Activated CD8-positive, alpha-beta T cell treated with anti-CD3 and anti-CD28 coated beads for 36 hours (primary cell): ENCODE results near the gene DOLPP1. TPM values are rescaled to one million over a fixed set of nuclear protein-coding genes. Genes with fewer than 3 reads are reported as not detected.
A peak's percentile ranks its signal among the peaks of the same experiment; 100 is the strongest.

Source experiments
- ATAC-seq: fragments of 200-7000 bp; cut with Tn5 transposase; one replicate; pipeline ENCODE4 v1.10.0; 2021; ENCODE audit warnings: mild to moderate bottlenecking, moderate library complexity
- CTCF ChIA-PET: fragments of 350-600 bp; sonication (Branson Sonifier 250); formaldehyde crosslinking; loops from one replicate; lab custom pipeline; 2021; ENCODE audit warnings: antibody characterized with exemption; lab: Charles Lee
- POLR2A ChIA-PET: fragments of 350-600 bp; sonication (Branson Sonifier 250); formaldehyde crosslinking; loops from one replicate; lab custom pipeline; 2021; ENCODE audit warnings: antibody characterized with exemption; lab: Charles Lee
- DNase-seq: peaks from one replicate; pipeline ENCODE4 v3.0.0-alpha.2; 2020
- H3K27ac Mint-ChIP-seq: one replicate; pipeline ENCODE4 v1.8.0; 2021; ENCODE audit warnings: mild to moderate bottlenecking, mixed read lengths
- H3K27me3 Mint-ChIP-seq: one replicate; pipeline ENCODE4 v1.8.0; 2021; ENCODE audit warnings: mixed read lengths
- H3K36me3 Mint-ChIP-seq: one replicate; pipeline ENCODE4 v1.8.0; 2021; ENCODE audit warnings: low read depth, mixed read lengths
- H3K4me1 Mint-ChIP-seq: one replicate; pipeline ENCODE4 v1.8.0; 2021; ENCODE audit warnings: low read depth, mixed read lengths
- H3K4me3 Mint-ChIP-seq: one replicate; pipeline ENCODE4 v1.8.0; 2021; ENCODE audit warnings: mild to moderate bottlenecking, moderate library complexity, mixed read lengths
- H3K9me3 Mint-ChIP-seq: one replicate; pipeline ENCODE4 v1.8.0; 2021; ENCODE audit warnings: mixed read lengths
- intact Hi-C: fragments of 100-400 bp; cut with micrococcal nuclease; formaldehyde crosslinking; loops from one replicate; pipeline ENCODE4 v1.10.0; 2022
- total RNA-seq, 2 experiments: library from RNA; stranded (reverse); gene quantifications; one replicate each; pipeline ENCODE4 v1.2.3, GENCODE V29; 2021
- TF ChIP-seq, protein P1 (sequence below): fragments of 200-600 bp; IDR thresholded peaks from one replicate; pipeline ENCODE4 v1.8.0; 2022; ENCODE audit warnings: antibody characterized with exemption, mild to moderate bottlenecking

Gene DOLPP1
- total RNA-seq, 2 experiments from 2014 or later = 12.7 to 15.2 TPM

DNA sequence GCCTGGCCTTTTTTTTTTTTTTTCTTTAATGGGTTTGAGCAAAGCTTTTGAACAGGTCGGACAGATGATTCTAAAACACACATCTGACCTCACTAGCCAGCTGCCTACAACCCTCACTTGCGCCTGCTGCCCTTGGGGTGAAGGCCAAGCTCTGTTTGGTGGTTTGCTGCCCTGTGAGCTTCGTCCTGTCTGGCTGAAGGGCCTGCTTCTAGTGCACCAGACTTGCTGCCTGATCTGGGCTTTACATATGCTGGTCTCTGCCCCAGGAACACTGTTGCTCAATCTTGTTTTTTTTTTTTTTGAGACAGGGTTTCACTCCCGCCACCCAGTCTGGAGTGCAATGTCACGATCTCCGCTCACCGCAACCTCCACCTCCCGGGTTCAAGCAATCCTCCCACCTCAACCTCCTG lies 16.4 kb upstream of the DOLPP1 start:
- DNase-seq = no peak
- TF ChIP-seq, protein P1, sequence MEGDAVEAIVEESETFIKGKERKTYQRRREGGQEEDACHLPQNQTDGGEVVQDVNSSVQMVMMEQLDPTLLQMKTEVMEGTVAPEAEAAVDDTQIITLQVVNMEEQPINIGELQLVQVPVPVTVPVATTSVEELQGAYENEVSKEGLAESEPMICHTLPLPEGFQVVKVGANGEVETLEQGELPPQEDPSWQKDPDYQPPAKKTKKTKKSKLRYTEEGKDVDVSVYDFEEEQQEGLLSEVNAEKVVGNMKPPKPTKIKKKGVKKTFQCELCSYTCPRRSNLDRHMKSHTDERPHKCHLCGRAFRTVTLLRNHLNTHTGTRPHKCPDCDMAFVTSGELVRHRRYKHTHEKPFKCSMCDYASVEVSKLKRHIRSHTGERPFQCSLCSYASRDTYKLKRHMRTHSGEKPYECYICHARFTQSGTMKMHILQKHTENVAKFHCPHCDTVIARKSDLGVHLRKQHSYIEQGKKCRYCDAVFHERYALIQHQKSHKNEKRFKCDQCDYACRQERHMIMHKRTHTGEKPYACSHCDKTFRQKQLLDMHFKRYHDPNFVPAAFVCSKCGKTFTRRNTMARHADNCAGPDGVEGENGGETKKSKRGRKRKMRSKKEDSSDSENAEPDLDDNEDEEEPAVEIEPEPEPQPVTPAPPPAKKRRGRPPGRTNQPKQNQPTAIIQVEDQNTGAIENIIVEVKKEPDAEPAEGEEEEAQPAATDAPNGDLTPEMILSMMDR = no peak
- Mint-ChIP-seq H3K36me3 (peaks cover 21% of the 10 kb centered on the region), H3K9me3 (no peaks in the 10 kb centered on the region), H3K4me3 (no peak overlapping the region), H3K4me1 (peaks cover 14% of the 10 kb centered on the region), H3K27ac (no peak overlapping the region), H3K27me3 (no peaks in the 10 kb centered on the region)
- intact Hi-C loops = no loop called here
- ATAC-seq = no peak
- ChIA-PET CTCF (no interaction called here), POLR2A (interaction anchor here (2.3 kb wide), 1 partner anchor 17 kb away, joined by 6 read pairs; no protein-coding TSS in a partner anchor)

DNA sequence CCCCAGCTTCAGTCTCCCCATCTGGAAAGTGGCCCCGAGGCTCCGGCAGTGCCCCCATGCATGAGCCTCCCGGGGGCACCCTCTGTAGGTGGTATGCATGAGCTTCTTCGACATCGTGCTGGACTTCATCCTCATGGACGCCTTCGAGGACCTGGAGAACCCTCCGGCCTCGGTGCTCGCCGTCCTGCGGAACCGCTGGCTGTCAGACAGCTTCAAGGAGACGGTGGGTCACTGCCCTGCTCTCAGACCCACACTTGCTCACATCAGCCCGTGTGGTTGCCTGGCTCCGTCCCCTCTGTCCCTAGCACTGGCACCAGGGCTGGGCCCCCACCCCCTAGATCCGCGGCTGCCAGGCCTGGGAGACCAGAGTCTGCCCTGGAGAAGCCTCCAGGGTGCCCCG lies 12.8 kb upstream of the DOLPP1 start:
- intact Hi-C loops = no loop called here
- peak overlapping the region; percentile 85 for H3K27ac Mint-ChIP-seq
- TF ChIP-seq, protein P1 = no peak
- POLR2A ChIA-PET = interaction anchor here (0.8 to 1.3 kb wide), 4 partner anchors 12 to 572 kb away, joined by 3 to 5 read pairs (median 4); partner anchors contain the start of gene PTPA
- DNase-seq (no peak), ATAC-seq (no peak)
- CTCF ChIA-PET = interaction anchor here (1.1 to 1.8 kb wide), 3 partner anchors 12 to 40 kb away, joined by 3 to 6 read pairs (median 5); partner anchors contain the start of genes DOLPP1 and SH3GLB2
- H3K27me3 Mint-ChIP-seq = no peaks in the 10 kb centered on the region
- H3K36me3 Mint-ChIP-seq = peaks cover 19% of the 10 kb centered on the region
- H3K4me1 Mint-ChIP-seq = peaks cover 37% of the 10 kb centered on the region
- no peaks in the 10 kb centered on the region for H3K9me3 Mint-ChIP-seq
- peak overlapping the region; percentile 62 for H3K4me3 Mint-ChIP-seq

DNA sequence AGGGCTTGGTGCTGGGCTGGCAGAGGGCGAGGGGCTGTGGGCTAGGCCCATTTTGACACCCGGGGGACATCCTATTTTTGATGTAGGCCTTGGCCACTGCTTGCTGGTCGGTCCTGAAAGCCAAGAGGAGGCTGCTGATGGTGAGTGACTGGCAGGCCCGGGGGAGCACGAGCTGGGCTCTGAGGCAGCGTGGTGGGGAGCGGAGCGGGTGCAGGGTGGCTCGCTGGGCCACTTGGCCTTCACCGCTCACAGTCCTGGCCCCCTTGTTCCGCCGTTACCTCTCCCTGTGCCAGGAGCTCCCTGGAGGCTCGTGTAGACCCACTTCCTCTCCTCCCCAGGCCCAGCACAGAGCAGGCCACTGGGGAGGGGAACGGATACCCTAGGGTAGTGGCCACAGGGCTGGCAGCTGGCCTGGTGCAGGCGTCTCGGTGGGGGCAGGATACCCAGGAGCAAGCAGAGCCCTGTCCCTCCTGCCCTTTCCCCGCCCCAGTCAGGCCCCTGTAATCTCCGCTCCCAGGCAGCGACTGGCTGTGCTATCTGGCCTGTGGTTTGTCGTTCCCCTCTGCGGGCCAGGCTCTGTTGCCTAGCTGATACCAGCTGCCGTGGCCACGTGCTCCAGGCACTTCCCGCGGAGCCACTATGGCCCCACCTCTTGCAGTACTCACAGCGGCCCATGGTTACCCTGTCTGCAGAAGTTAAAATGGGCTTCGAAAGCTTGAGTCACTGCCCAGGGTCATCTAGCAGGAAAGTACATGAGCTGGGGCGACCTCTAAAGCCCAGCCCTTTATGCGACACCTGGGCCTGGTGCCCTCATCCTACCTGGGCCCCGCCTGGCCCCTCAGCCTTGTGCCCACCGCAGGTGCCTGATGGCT lies 11.7 kb upstream of the DOLPP1 start:
- ChIA-PET POLR2A (interaction anchor here (0.8 to 1.5 kb wide), 7 partner anchors 10 to 45 kb away, joined by 3 to 5 read pairs (median 3); partner anchors contain the start of genes DOLPP1 and SH3GLB2), CTCF (interaction anchor here (1.3 to 1.8 kb wide), 2 partner anchors 12 to 41 kb away, joined by 3 to 5 read pairs; partner anchors contain the start of genes DOLPP1 and SH3GLB2)
- peak overlapping the region; percentile 62 for H3K4me3 Mint-ChIP-seq
- H3K27ac Mint-ChIP-seq = peak overlapping the region; percentile 85
- peak; percentile 87 for DNase-seq
- intact Hi-C loops = no loop called here
- H3K4me1 Mint-ChIP-seq = peaks cover 43% of the 10 kb centered on the region
- ATAC-seq = peak; percentile 92
- no peaks in the 10 kb centered on the region for H3K27me3 Mint-ChIP-seq
- H3K36me3 Mint-ChIP-seq = peaks cover 18% of the 10 kb centered on the region
- TF ChIP-seq, protein P1 = no peak
- no peaks in the 10 kb centered on the region for H3K9me3 Mint-ChIP-seq

DNA sequence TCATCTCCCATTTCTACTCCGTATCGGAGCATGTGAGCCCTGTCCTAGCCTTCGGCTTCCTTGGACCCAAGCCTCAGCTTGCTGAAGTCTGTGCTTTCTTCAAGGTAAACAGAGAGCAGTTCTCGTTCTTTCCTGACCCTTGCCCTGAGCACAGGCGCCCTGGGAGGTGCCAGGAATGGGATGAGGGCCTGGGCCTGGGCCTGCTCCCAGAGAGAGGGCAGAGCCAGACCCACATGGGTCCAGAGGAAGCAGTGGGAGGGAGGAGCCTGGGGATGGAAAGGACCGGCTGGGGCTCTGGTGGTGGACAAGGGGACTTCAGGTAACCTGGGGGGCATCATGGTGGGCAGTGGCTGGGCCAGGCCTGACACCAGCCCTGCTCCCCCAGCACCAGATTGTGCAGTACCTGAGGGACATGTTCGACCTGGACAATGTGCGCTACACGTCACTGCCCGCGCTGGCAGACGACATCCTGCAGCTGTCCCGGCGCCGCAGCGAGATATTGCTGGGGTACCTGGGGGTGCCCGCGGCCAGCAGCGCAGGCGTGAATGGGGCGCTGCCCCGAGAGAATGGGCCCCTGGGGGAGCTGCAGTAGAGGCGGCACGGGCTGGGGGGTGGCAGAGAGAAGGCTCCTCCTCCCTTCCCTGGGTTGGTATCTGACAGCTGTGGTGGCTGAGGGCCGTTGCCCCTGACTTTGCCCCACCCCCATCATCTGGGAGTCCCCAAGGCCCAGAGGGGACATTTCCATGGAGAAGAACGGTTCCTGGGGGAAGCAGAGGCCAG lies 10.9 kb upstream of the DOLPP1 start:
- Mint-ChIP-seq H3K27me3 (no peaks in the 10 kb centered on the region), H3K9me3 (no peaks in the 10 kb centered on the region), H3K4me3 (peak overlapping the region; percentile 62), H3K4me1 (peaks cover 45% of the 10 kb centered on the region), H3K27ac (peak overlapping the region; percentile 85), H3K36me3 (peaks cover 16% of the 10 kb centered on the region)
- DNase-seq (no peak), ATAC-seq (no peak)
- ChIA-PET POLR2A (interaction anchor here (1.4 to 1.5 kb wide), 3 partner anchors 10 to 42 kb away, joined by 3 to 5 read pairs (median 4); partner anchors contain the start of genes DOLPP1 and SH3GLB2), CTCF (interaction anchor here (1.8 kb wide), 1 partner anchor 11 kb away, joined by 5 read pairs; the partner anchor contains the start of gene DOLPP1)
- TF ChIP-seq, protein P1 = no peak
- intact Hi-C loops = no loop called here
